ENCODE data around the gene CTSL.

DNA sequence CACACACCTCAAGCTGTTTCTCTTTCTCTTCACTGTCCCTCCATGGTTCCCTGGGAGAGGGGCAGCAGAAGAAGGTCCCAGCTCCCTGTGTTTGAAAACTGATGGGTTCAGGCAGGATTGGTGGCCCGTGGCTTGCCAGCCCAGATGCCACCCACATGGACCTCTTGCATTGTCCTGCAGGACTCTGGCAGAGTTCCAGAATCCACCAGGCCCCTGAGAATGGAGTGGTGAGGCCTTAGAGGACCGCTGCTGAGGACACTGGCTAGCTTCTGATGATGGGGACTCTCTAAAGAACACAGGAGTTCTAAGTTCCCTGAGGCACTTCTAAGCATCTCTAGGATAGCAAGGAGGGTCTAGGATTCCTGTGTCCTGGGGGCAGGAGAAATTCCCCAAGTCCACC lies 24.8 kb downstream of the CTSL start:
- TF ChIP-seq, protein P1, sequence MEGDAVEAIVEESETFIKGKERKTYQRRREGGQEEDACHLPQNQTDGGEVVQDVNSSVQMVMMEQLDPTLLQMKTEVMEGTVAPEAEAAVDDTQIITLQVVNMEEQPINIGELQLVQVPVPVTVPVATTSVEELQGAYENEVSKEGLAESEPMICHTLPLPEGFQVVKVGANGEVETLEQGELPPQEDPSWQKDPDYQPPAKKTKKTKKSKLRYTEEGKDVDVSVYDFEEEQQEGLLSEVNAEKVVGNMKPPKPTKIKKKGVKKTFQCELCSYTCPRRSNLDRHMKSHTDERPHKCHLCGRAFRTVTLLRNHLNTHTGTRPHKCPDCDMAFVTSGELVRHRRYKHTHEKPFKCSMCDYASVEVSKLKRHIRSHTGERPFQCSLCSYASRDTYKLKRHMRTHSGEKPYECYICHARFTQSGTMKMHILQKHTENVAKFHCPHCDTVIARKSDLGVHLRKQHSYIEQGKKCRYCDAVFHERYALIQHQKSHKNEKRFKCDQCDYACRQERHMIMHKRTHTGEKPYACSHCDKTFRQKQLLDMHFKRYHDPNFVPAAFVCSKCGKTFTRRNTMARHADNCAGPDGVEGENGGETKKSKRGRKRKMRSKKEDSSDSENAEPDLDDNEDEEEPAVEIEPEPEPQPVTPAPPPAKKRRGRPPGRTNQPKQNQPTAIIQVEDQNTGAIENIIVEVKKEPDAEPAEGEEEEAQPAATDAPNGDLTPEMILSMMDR (IDR thresholded peaks at IDR 0.05; ENCODE audit: insufficient read depth, low read length, poor library complexity, severe bottlenecking), result no peak
- TF ChIP-seq EZH2phosphoT487 (conservative IDR thresholded peaks at IDR 0.05; ENCODE audit: low read length), result no peak
